Measurements from ENCODE around the gene PROSER3. TPM values are rescaled to one million over a fixed set of nuclear protein-coding genes. Genes with fewer than 3 reads are reported as not detected.

Gene PROSER3
- polyA plus RNA-seq, 1 donor from 2014 or later, result 1.2 TPM

GRCh38 chr19:35754370-35755130, 3.4 kb upstream of the PROSER3 start (continued):
- TF ChIP-seq POLR2AphosphoS5 (IDR thresholded peaks at IDR 0.05) (no peak), RAD21 (conservative IDR thresholded peaks at IDR 0.05) (no peak), EZH2 (IDR thresholded peaks at IDR 0.05; ENCODE audit: borderline replicate concordance, insufficient read depth, low read length, poor library complexity, severe bottlenecking) (no peak)

- H3K4me3 ChIP-seq (ENCODE audit: low read length), result no peak overlapping the region
- no peaks in the 10 kb centered on the region for H3F3A ChIP-seq (ENCODE audit: insufficient read depth, low read length, poor library complexity, severe bottlenecking)
- no peaks in the 10 kb centered on the region for H3K9me2 ChIP-seq (ENCODE audit: insufficient read depth, low read length)
- TF ChIP-seq SMC3 (conservative IDR thresholded peaks at IDR 0.05; ENCODE audit: poor library complexity), result no peak
- TF ChIP-seq MXI1 (conservative IDR thresholded peaks at IDR 0.05; ENCODE audit: poor library complexity, severe bottlenecking), result no peak
- TF ChIP-seq EP300 (conservative IDR thresholded peaks at IDR 0.05; ENCODE audit: poor library complexity, severe bottlenecking), result no peak
- no peak for TF ChIP-seq POLR2AphosphoS5 (IDR thresholded peaks at IDR 0.05)
- no peak overlapping the region for H2AFZ ChIP-seq (ENCODE audit: low read depth, low read length)
- H3K9me3 ChIP-seq (ENCODE audit: low read length), result no peaks in the 10 kb centered on the region
- H3K79me2 ChIP-seq (replicated peaks; ENCODE audit: insufficient read depth, low read length), result peaks cover 15% of the 10 kb centered on the region
- H3K27me3 ChIP-seq (ENCODE audit: insufficient read depth, low read depth, low read length), result no peaks in the 10 kb centered on the region
- H3K36me3 ChIP-seq (ENCODE audit: insufficient read depth, low read length), result peaks cover 8% of the 10 kb centered on the region
- no peaks in the 10 kb centered on the region for H4K20me1 ChIP-seq (ENCODE audit: insufficient read depth)
- H3K9ac ChIP-seq (ENCODE audit: low read length), result no peak overlapping the region
- H3K27ac ChIP-seq (ENCODE audit: low read length), result no peak overlapping the region
- no peak overlapping the region for H3K4me2 ChIP-seq (ENCODE audit: low read length)
Observed at GRCh38 chr19:35755131-35755549, 2.8 kb upstream of the PROSER3 start.

- no peak overlapping the region for H3K27ac ChIP-seq (ENCODE audit: low read length)
- peaks cover 8% of the 10 kb centered on the region for H3K36me3 ChIP-seq (ENCODE audit: insufficient read depth, low read length)
- H3K4me2 ChIP-seq (ENCODE audit: low read length), result no peak overlapping the region
- no peak overlapping the region for H3K9ac ChIP-seq (ENCODE audit: low read length)
- H3K9me3 ChIP-seq (ENCODE audit: low read length), result no peaks in the 10 kb centered on the region
- H3K79me2 ChIP-seq (replicated peaks; ENCODE audit: insufficient read depth, low read length), result peaks cover 15% of the 10 kb centered on the region
- H3K27me3 ChIP-seq (ENCODE audit: insufficient read depth, low read depth, low read length), result no peaks in the 10 kb centered on the region
- no peaks in the 10 kb centered on the region for H4K20me1 ChIP-seq (ENCODE audit: insufficient read depth)
- no peaks in the 10 kb centered on the region for H3F3A ChIP-seq (ENCODE audit: insufficient read depth, low read length, poor library complexity, severe bottlenecking)
- H2AFZ ChIP-seq (ENCODE audit: low read depth, low read length), result no peak overlapping the region
- no peak for TF ChIP-seq RAD21 (conservative IDR thresholded peaks at IDR 0.05)
- no peak for TF ChIP-seq REST (IDR thresholded peaks at IDR 0.05; ENCODE audit: borderline replicate concordance)
- no peak for TF ChIP-seq EZH2 (IDR thresholded peaks at IDR 0.05; ENCODE audit: borderline replicate concordance, insufficient read depth, low read length, poor library complexity, severe bottlenecking)
- no peak for TF ChIP-seq SMC3 (conservative IDR thresholded peaks at IDR 0.05; ENCODE audit: poor library complexity)
- TF ChIP-seq POLR2AphosphoS5 (IDR thresholded peaks at IDR 0.05), result no peak
- H3K4me3 ChIP-seq (ENCODE audit: low read length), result no peak overlapping the region
- H3K9me2 ChIP-seq (ENCODE audit: insufficient read depth, low read length), result no peaks in the 10 kb centered on the region
Observed at GRCh38 chr19:35755550-35756376, 2.2 kb upstream of the PROSER3 start.
